PC-9 (cell line): Measurements from ENCODE around the gene SERPINF2. TPM values are rescaled to one million over a fixed set of nuclear protein-coding genes. Genes with fewer than 3 reads are reported as not detected.
A peak's percentile ranks its signal among the peaks of the same experiment; 100 is the strongest.

Experiments used
- BruUV-seq: library from RNA; stranded (reverse); fragments of 400-500 nt; replicated peaks from 2 replicates; lab custom pipeline; 2021; lab: Mats Ljungman, UMichigan
- CTCF ChIA-PET: fragments of 300-600 bp; sonication (Branson Sonifier 250); formaldehyde crosslinking; loops from one replicate; lab custom pipeline; 2022; ENCODE audit warnings: antibody characterized with exemption; lab: Charles Lee
- POLR2A ChIA-PET: fragments of 300-600 bp; sonication (Branson Sonifier 250); formaldehyde crosslinking; loops from one replicate; lab custom pipeline; 2022; ENCODE audit warnings: antibody characterized with exemption; ENCODE audit not compliant: unreplicated experiment; lab: Charles Lee
- DNase-seq, 2 experiments: peaks; one replicate each; pipeline versions ENCODE4 v3.0.0 to v3.0.0-alpha.2; 2015 to 2022; ENCODE audit warnings: mixed read lengths in 1 of 2
- H2AFZ ChIP-seq: fragments of 200-600 bp; sonication (generic); 2 replicates; pipeline ENCODE4 v1.8.1; 2017; ENCODE audit warnings: antibody characterized with exemption
- H3F3A ChIP-seq: fragments of 200-600 bp; sonication (generic); 2 replicates; pipeline ENCODE4 v1.8.1; 2017; ENCODE audit warnings: antibody characterized with exemption, mild to moderate bottlenecking, low read depth; ENCODE audit not compliant: insufficient read depth
- H3K27ac ChIP-seq: fragments of 200-600 bp; sonication (generic); 2 replicates; pipeline ENCODE4 v1.6.1; 2016; ENCODE audit warnings: mixed run types
- H3K27me3 ChIP-seq: fragments of 200-600 bp; sonication (generic); 2 replicates; pipeline ENCODE4 v1.6.1; 2016; ENCODE audit warnings: low read depth, mixed run types; ENCODE audit not compliant: insufficient read depth
- H3K36me3 ChIP-seq: fragments of 200-600 bp; sonication (generic); 2 replicates; pipeline ENCODE4 v1.6.1; 2016; ENCODE audit warnings: low read depth, mixed run types
- H3K4me1 ChIP-seq: fragments of 200-600 bp; sonication (generic); replicated peaks from 2 replicates; pipeline ENCODE4 v1.6.1; 2016; ENCODE audit warnings: mixed run types; ENCODE audit not compliant: insufficient read depth
- H3K4me2 ChIP-seq: fragments of 200-600 bp; sonication (generic); 2 replicates; pipeline ENCODE4 v1.6.1; 2017; ENCODE audit warnings: mixed run types
- H3K4me3 ChIP-seq: fragments of 200-600 bp; sonication (generic); 2 replicates; pipeline ENCODE4 v1.6.1; 2016; ENCODE audit warnings: mixed run types
- H3K79me2 ChIP-seq: fragments of 200-600 bp; sonication (generic); 2 replicates; pipeline ENCODE4 v1.6.1; 2017; ENCODE audit warnings: low read depth, mixed run types
- H3K9me2 ChIP-seq: fragments of 200-600 bp; sonication (generic); 2 replicates; pipeline ENCODE4 v1.8.1; 2017; ENCODE audit warnings: mild to moderate bottlenecking; ENCODE audit not compliant: insufficient read depth
- H3K9me3 ChIP-seq: fragments of 200-600 bp; sonication (generic); 2 replicates; pipeline ENCODE4 v1.8.1; 2016; ENCODE audit warnings: low read depth; ENCODE audit not compliant: insufficient read depth
- H4K20me1 ChIP-seq: fragments of 200-600 bp; sonication (generic); 2 replicates; pipeline ENCODE4 v1.8.1; 2017; ENCODE audit not compliant: insufficient read depth
- EZH2 ChIP-seq: fragments of 200-600 bp; sonication (generic); IDR thresholded peaks from 2 replicates; pipeline ENCODE4 v1.8.0; 2017; ENCODE audit warnings: antibody characterized with exemption, low read depth
- intact Hi-C: fragments of 100-400 bp; cut with micrococcal nuclease; formaldehyde crosslinking; loops from one replicate; pipeline ENCODE4 v1.10.0; 2022; ENCODE audit not compliant: unreplicated experiment
- total RNA-seq: library from RNA; stranded (reverse); gene quantifications from 2 replicates; pipeline ENCODE4 v1.2.3, GENCODE V29; 2021
- TF ChIP-seq, protein P1 (sequence below): fragments of 200-600 bp; sonication (generic); conservative IDR thresholded peaks from 2 replicates; pipeline ENCODE4 v1.6.1; 2017; ENCODE audit warnings: mixed run types, antibody characterized with exemption, mild to moderate bottlenecking, moderate library complexity

The SERPINF2 gene
- total RNA-seq, 1 experiment from 2014 or later = 9.5 TPM

- CTCF ChIA-PET = interaction anchor here (0.6 to 1.4 kb wide), 4 partner anchors 11 to 67 kb away, joined by 4 to 11 read pairs (median 8); no protein-coding TSS in a partner anchor
- Histone ChIP-seq H3K4me2 (no peak overlapping the region), H3K4me1 (peaks cover 10% of the 10 kb centered on the region), H3F3A (peaks cover 22% of the 10 kb centered on the region; the same call in 1 of the 2 replicates), H2AFZ (no peak overlapping the region), H3K36me3 (no peaks in the 10 kb centered on the region; the same call in 1 of the 2 replicates), H3K27me3 (no peaks in the 10 kb centered on the region), H3K9me2 (no peaks in the 10 kb centered on the region), H3K9me3 (no peaks in the 10 kb centered on the region), H4K20me1 (no peaks in the 10 kb centered on the region), H3K79me2 (no peaks in the 10 kb centered on the region), H3K27ac (no peak overlapping the region), H3K4me3 (no peak overlapping the region)
- no TSS peak for BruUV-seq
- POLR2A ChIA-PET = interaction anchor here (0.5 to 0.6 kb wide), 3 partner anchors 86 to 486 kb away, joined by 4 to 12 read pairs (median 5); no protein-coding TSS in a partner anchor
- no peak for DNase-seq
- TF ChIP-seq EZH2 = no peak
- TF ChIP-seq, protein P1, sequence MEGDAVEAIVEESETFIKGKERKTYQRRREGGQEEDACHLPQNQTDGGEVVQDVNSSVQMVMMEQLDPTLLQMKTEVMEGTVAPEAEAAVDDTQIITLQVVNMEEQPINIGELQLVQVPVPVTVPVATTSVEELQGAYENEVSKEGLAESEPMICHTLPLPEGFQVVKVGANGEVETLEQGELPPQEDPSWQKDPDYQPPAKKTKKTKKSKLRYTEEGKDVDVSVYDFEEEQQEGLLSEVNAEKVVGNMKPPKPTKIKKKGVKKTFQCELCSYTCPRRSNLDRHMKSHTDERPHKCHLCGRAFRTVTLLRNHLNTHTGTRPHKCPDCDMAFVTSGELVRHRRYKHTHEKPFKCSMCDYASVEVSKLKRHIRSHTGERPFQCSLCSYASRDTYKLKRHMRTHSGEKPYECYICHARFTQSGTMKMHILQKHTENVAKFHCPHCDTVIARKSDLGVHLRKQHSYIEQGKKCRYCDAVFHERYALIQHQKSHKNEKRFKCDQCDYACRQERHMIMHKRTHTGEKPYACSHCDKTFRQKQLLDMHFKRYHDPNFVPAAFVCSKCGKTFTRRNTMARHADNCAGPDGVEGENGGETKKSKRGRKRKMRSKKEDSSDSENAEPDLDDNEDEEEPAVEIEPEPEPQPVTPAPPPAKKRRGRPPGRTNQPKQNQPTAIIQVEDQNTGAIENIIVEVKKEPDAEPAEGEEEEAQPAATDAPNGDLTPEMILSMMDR = peak; percentile 79
- intact Hi-C loops = loop anchor here (1.0 kb wide), 1 partner anchor 64 kb away; no protein-coding TSS in a partner anchor
Observed at GRCh38 chr17:1783834-1784611, 41.4 kb downstream of the SERPINF2 start.

GRCh38 chr17:1785930-1786329, 43.3 kb downstream of the SERPINF2 start:
- Histone ChIP-seq H3K4me1 (peaks cover 10% of the 10 kb centered on the region), H3K9me2 (no peaks in the 10 kb centered on the region), H3K27me3 (no peaks in the 10 kb centered on the region), H3K27ac (no peak overlapping the region), H3F3A (peaks cover 17% of the 10 kb centered on the region; the same call in 1 of the 2 replicates), H3K79me2 (0 out of 2 replicates have a peak, but pooled peaks cover 3% of the 10 kb centered on the region), H3K4me3 (no peak overlapping the region), H3K36me3 (no peaks in the 10 kb centered on the region; the same call in 1 of the 2 replicates), H3K9me3 (no peaks in the 10 kb centered on the region), H2AFZ (no peak overlapping the region), H3K4me2 (no peak overlapping the region), H4K20me1 (no peaks in the 10 kb centered on the region)
- POLR2A ChIA-PET = interaction anchor here (0.6 to 0.7 kb wide), 2 partner anchors 16 to 70 kb away, joined by 3 to 8 read pairs; no protein-coding TSS in a partner anchor
- intact Hi-C loops = loop anchor here (2.0 kb wide), 1 partner anchor 71 kb away; no protein-coding TSS in a partner anchor
- no TSS peak for BruUV-seq
- no peak for DNase-seq
- TF ChIP-seq, protein P1 = no peak
- no peak for TF ChIP-seq EZH2
- CTCF ChIA-PET = no interaction called here

DNA sequence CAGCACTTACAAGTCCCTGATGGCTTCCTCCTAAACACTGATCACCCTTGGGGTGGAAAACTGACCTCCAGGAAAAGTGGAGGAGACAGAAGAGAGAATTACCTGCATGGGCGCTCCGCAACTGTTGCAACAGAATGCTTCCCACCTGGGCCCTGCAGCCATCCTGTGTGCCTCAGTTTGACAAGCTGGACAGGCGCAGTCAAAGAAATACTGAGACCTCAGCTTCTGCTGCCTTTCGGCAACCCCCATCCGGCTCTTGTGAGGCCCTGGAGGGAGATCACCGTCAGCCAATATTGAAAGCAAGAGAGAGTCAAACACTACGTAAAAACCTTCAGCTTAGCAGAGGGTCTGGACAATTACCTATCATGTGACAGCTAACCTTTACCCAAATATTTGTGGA, 44.0 kb downstream of the SERPINF2 start:
- Histone ChIP-seq H3K9me3 (no peaks in the 10 kb centered on the region), H3K9me2 (no peaks in the 10 kb centered on the region), H3K27ac (no peak overlapping the region), H3K4me1 (peaks cover 10% of the 10 kb centered on the region), H3K36me3 (no peaks in the 10 kb centered on the region; the same call in 1 of the 2 replicates), H4K20me1 (no peaks in the 10 kb centered on the region), H3K79me2 (0 out of 2 replicates have a peak, but pooled peaks cover 3% of the 10 kb centered on the region), H3K4me2 (no peak overlapping the region), H3K4me3 (no peak overlapping the region), H3K27me3 (no peaks in the 10 kb centered on the region), H2AFZ (no peak overlapping the region), H3F3A (peaks cover 17% of the 10 kb centered on the region; the same call in 1 of the 2 replicates)
- intact Hi-C loops = loop anchor here (2.0 kb wide), 1 partner anchor 72 kb away; no protein-coding TSS in a partner anchor
- TF ChIP-seq EZH2 = no peak
- TF ChIP-seq, protein P1 = no peak
- POLR2A ChIA-PET = no interaction called here
- BruUV-seq = no TSS peak
- DNase-seq = no peak
- CTCF ChIA-PET = no interaction called here
